ENCODE data around the gene GTF3C4. TPM values are rescaled to one million over a fixed set of nuclear protein-coding genes. Genes with fewer than 3 reads are reported as not detected.
"Not testable (repeated sequence)": the region's sequence is repeated elsewhere in the genome, so short reads cannot be mapped to it uniquely, and the experiment has no call there.

The GTF3C4 gene
- total and polyA plus RNA-seq, 4 donors = 3.1 to 18.7 (median 10.8) TPM

GRCh38 chr9:132708769-132709430, 38.6 kb downstream of the GTF3C4 start:
- Histone ChIP-seq H3K4me1 (ENCODE audit: control insufficient read depth in 5 of 5, insufficient read depth in 5 of 5, low read length in 5 of 5) (no peaks in the 10 kb centered on the region), H3K27me3 (ENCODE audit: control insufficient read depth in 3 of 3, insufficient read depth in 3 of 3, low read length in 2 of 3) (peaks cover 0 to 2% (median 0%) of the 10 kb centered on the region in 3 donors), H3K9ac (ENCODE audit: insufficient read depth in 1 of 2, low read length in 2 of 2) (no peak overlapping the region), H3K4me3 (no peak overlapping the region), H3K9me3 (ENCODE audit: control insufficient read depth in 4 of 4, insufficient read depth in 3 of 4, low read length in 3 of 4) (no peaks in the 10 kb centered on the region), H3K27ac (ENCODE audit: low read depth in 1 of 2, low read length in 1 of 2) (no peak overlapping the region), H3K36me3 (ENCODE audit: control insufficient read depth in 4 of 4, insufficient read depth in 4 of 4, low read length in 4 of 4) (no peaks in the 10 kb centered on the region)
- WGBS, 2 donors = 86 to 91% methylated on average over 23 of the region's 23 CpGs
- no peak for TF ChIP-seq CTCF (IDR thresholded peaks at IDR 0.05; ENCODE audit: control extremely low read depth, extremely low read depth)
- no peak for DNase-seq
- ATAC-seq (ENCODE audit: insufficient read depth, low FRiP score) = no peak

GRCh38 chr9:132710333-132710732, 40.1 kb downstream of the GTF3C4 start:
- Histone ChIP-seq H3K27me3 (ENCODE audit: control insufficient read depth in 3 of 3, insufficient read depth in 3 of 3, low read length in 2 of 3) (peaks cover 0 to 2% (median 0%) of the 10 kb centered on the region in 3 donors), H3K9ac (ENCODE audit: insufficient read depth in 1 of 2, low read length in 2 of 2) (no peak overlapping the region), H3K36me3 (ENCODE audit: control insufficient read depth in 4 of 4, insufficient read depth in 4 of 4, low read length in 4 of 4) (no peaks in the 10 kb centered on the region), H3K4me1 (ENCODE audit: control insufficient read depth in 5 of 5, insufficient read depth in 5 of 5, low read length in 5 of 5) (no peaks in the 10 kb centered on the region), H3K4me3 (no peak overlapping the region), H3K27ac (ENCODE audit: low read depth in 1 of 2, low read length in 1 of 2) (no peak overlapping the region), H3K9me3 (ENCODE audit: control insufficient read depth in 4 of 4, insufficient read depth in 3 of 4, low read length in 3 of 4) (no peaks in the 10 kb centered on the region)
- DNase-seq = no peak
- no peak for ATAC-seq (ENCODE audit: insufficient read depth, low FRiP score)
- WGBS, 2 donors = 81 to 84% methylated on average over 6 of the region's 6 CpGs
- TF ChIP-seq CTCF (IDR thresholded peaks at IDR 0.05; ENCODE audit: control extremely low read depth, extremely low read depth) = no peak

- not testable (repeated sequence) for DNase-seq; H3K9me3 ChIP-seq (ENCODE audit: control insufficient read depth in 4 of 4, insufficient read depth in 3 of 4, low read length in 3 of 4); H3K27me3 ChIP-seq (ENCODE audit: control insufficient read depth in 3 of 3, insufficient read depth in 3 of 3, low read length in 2 of 3); H3K4me1 ChIP-seq (ENCODE audit: control insufficient read depth in 5 of 5, insufficient read depth in 5 of 5, low read length in 5 of 5); H3K4me3 ChIP-seq; H3K36me3 ChIP-seq (ENCODE audit: control insufficient read depth in 4 of 4, insufficient read depth in 4 of 4, low read length in 4 of 4); ATAC-seq (ENCODE audit: insufficient read depth, low FRiP score); H3K9ac ChIP-seq (ENCODE audit: insufficient read depth in 1 of 2, low read length in 2 of 2); H3K27ac ChIP-seq (ENCODE audit: low read depth in 1 of 2, low read length in 1 of 2)
- 95 to 97% methylated on average over 5 of the region's 5 CpGs for WGBS, 2 donors
Measured at GRCh38 chr9:132711152-132711551, 40.9 kb downstream of the GTF3C4 start.

- TF ChIP-seq CTCF (IDR thresholded peaks at IDR 0.05; ENCODE audit: control extremely low read depth, extremely low read depth) = no peak
- DNase-seq = no peak
- H3K9ac ChIP-seq (ENCODE audit: insufficient read depth in 1 of 2, low read length in 2 of 2) = no peak overlapping the region
- no peaks in the 10 kb centered on the region for H3K36me3 ChIP-seq (ENCODE audit: control insufficient read depth in 4 of 4, insufficient read depth in 4 of 4, low read length in 4 of 4)
- WGBS, 2 donors = 76 to 90% methylated on average over 3 of the region's 3 CpGs
- H3K27me3 ChIP-seq (ENCODE audit: control insufficient read depth in 3 of 3, insufficient read depth in 3 of 3, low read length in 2 of 3) = no peaks in the 10 kb centered on the region
- H3K4me3 ChIP-seq = no peak overlapping the region
- no peaks in the 10 kb centered on the region for H3K4me1 ChIP-seq (ENCODE audit: control insufficient read depth in 5 of 5, insufficient read depth in 5 of 5, low read length in 5 of 5)
- peaks cover 0 to 2% (median 0%) of the 10 kb centered on the region in 4 donors for H3K9me3 ChIP-seq (ENCODE audit: control insufficient read depth in 4 of 4, insufficient read depth in 3 of 4, low read length in 3 of 4)
- no peak overlapping the region for H3K27ac ChIP-seq (ENCODE audit: low read depth in 1 of 2, low read length in 1 of 2)
- ATAC-seq (ENCODE audit: insufficient read depth, low FRiP score) = no peak
Measured at GRCh38 chr9:132711846-132712245, 41.6 kb downstream of the GTF3C4 start.
